HUDEP-2 (cell line): ENCODE results near the gene CENPS.
"Not testable (repeated sequence)": the region's sequence is repeated elsewhere in the genome, so short reads cannot be mapped to it uniquely, and the experiment has no call there.

Experiments used
- DNase-seq, 76 experiments: peaks; one replicate each; lab custom pipeline; 2025; ENCODE audit not compliant: unreplicated experiment in 76 of 76; lab: John Stamatoyannopoulos, UW

The CENPS gene

GRCh38 chr1:10430216-10431069 is at the start of gene CENPS:
Gene CENPS (plus strand): TSS chr1:10430433. CDS start chr1:10430518, 85 bp downstream.
- DNase-seq = peak in 73 of 76 experiments; percentile 2 to 93 (median 74)

GRCh38 chr1:10380594-10381275 is 49.5 kb upstream of the CENPS start:
- DNase-seq = peak in 1 of 76 experiments; percentile 16

GRCh38 chr1:10383630-10384029 is 46.6 kb upstream of the CENPS start:
- DNase-seq = no peak

GRCh38 chr1:10384219-10384618 is 46.0 kb upstream of the CENPS start:
- no peak for DNase-seq

- no peak for DNase-seq
These were observed 43.2 kb upstream of the CENPS start for GRCh38 chr1:10386761-10387676.

- no peak for DNase-seq
These were observed 42.4 kb upstream of the CENPS start for GRCh38 chr1:10387677-10388386.

- DNase-seq = no peak
These were observed 41.9 kb upstream of the CENPS start for GRCh38 chr1:10388387-10388715.

GRCh38 chr1:10389271-10389973 is 40.8 kb upstream of the CENPS start:
- no peak for DNase-seq

- DNase-seq = no peak
These were observed 33.4 kb upstream of the CENPS start for GRCh38 chr1:10396870-10397269.

GRCh38 chr1:10398278-10398733 is 31.9 kb upstream of the CENPS start:
- DNase-seq = peak in 2 of 76 experiments; percentile 63 to 94

- peak; percentile 43 to 99 (median 97) for DNase-seq
These were observed 31.3 kb upstream of the CENPS start, which contains the start of gene PGD for GRCh38 chr1:10398734-10399443. Gene PGD (plus strand): TSS chr1:10399064. CDS start chr1:10399118, 54 bp downstream.

- peak in 15 of 76 experiments; percentile 11 to 55 (median 30) for DNase-seq
These were observed 30.7 kb upstream of the CENPS start for GRCh38 chr1:10399444-10399941.

- DNase-seq = no peak
These were observed 30.2 kb upstream of the CENPS start for GRCh38 chr1:10400013-10400412.

GRCh38 chr1:10401281-10401680 is 29.0 kb upstream of the CENPS start:
- DNase-seq = no peak

- no peak for DNase-seq
These were observed 27.4 kb upstream of the CENPS start for GRCh38 chr1:10402729-10403274.

- no peak for DNase-seq
These were observed 23.0 kb upstream of the CENPS start for GRCh38 chr1:10407201-10407600.

- peak in 35 of 76 experiments; percentile 5 to 63 (median 26) for DNase-seq
These were observed 14.9 kb upstream of the CENPS start for GRCh38 chr1:10415211-10415930.

- not testable (repeated sequence) for DNase-seq
These were observed 14.3 kb upstream of the CENPS start for GRCh38 chr1:10415967-10416366.
